Muscle of arm (tissue), 12 donors: ENCODE data around the gene EXOC6B. TPM values are rescaled to one million over a fixed set of nuclear protein-coding genes. Genes with fewer than 3 reads are reported as not detected.

ENCODE experiments used
- polyA plus RNA-seq, 12 donors: library from polyadenylated mRNA; unstranded; fragments of 120-200 nt; gene quantifications; one replicate each; pipeline ENCODE4 v1.2.1, GENCODE V29; 2013; ENCODE audit not compliant: insufficient read length in 12 of 12

The EXOC6B gene
- polyA plus RNA-seq, 12 donors: 7.4 to 22.0 (median 12.3) TPM; not detected in 1

Other genes with a start within 250 kb of the EXOC6B start
- 1 to 10 TPM in 11 of 12 donors, not detected in 1; 2.0 to 7.5 (median 3.6) TPM for gene SPR, start 61.4 kb upstream of the EXOC6B start, polyA plus RNA-seq
- gene EMX1, start 91.5 kb upstream of the EXOC6B start, polyA plus RNA-seq: under 1 TPM in 4 of 12 donors, not detected in 8; 0.10 to 0.27 (median 0.16) TPM
- gene SFXN5, start 245.7 kb upstream of the EXOC6B start, polyA plus RNA-seq: 10 to 100 TPM in 1 of 12 donors, 1 to 10 TPM in 10, not detected in 1; 4.9 to 10.6 (median 6.7) TPM